Choroid plexus epithelial cell (primary cell): ENCODE results near the gene SCNM1.

Source experiments
- DNase-seq: peaks from one replicate; pipeline ENCODE4 v3.0.0-alpha.2; 2010; ENCODE audit warnings: low read depth
- H3K4me3 ChIP-seq: 2 replicates; pipeline ENCODE4 v1.5.1; 2011; ENCODE audit warnings: low read depth, mild to moderate bottlenecking, control low read depth, low read length, moderate library complexity
- CTCF ChIP-seq: conservative IDR thresholded peaks from 2 replicates; pipeline ENCODE4 v1.5.1; 2011; ENCODE audit warnings: low read depth, mild to moderate bottlenecking, control low read depth, inconsistent platforms, low read length, moderate library complexity

The SCNM1 gene

GRCh38 chr1:151164732-151165280 is 1.1 kb upstream of the SCNM1 start:
- TF ChIP-seq CTCF, result no peak
- peak overlapping the region; percentile 96 for H3K4me3 ChIP-seq
- peak; percentile 17 for DNase-seq

DNA sequence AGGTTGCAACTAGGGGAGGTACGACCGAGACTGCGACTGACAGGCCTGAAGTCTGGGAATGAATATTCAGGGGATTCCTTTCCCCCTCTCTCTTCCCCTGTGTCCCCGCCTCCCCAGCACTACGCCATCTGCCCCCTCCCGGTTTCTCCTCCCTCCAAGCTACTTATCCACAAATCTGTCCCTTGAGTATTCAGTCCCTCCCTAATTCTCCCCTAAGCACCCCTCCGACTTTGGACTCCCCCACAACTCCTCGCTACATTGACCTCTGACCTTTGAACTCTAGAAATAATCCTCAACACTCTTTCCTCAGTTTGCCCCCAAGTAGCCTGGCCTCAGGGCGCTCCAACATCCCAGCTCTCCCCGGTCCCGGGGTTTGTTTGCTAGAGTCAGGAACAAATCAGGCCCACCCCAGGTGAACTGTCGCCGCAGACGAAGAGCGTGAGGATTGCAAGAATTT is 635 bp upstream of the SCNM1 start:
- peak; percentile 60 for DNase-seq
- no peak for TF ChIP-seq CTCF
- H3K4me3 ChIP-seq, result peak overlapping the region; percentile 96

DNA sequence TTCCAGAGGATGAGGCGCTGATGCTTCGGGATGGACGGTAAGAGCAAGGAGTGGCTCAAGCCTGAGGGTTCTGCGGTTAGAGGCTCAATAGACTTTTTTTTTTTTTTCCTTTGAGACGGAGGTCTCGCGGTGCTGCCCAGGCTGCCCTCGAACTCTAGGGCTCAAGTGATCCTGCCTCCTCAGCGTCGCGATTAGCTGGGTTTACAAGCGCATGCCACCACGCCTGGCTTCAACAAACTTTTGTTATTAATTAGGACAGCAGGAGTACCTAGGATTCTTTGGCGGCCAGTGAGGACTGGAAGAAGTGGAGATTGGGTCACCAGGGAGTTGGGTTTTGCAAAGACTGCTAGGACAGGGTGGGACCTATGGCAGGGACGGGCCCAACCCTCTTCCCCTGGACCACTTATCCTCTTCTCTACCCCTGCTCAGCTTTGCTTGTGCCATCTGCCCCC is 587 bp downstream of the SCNM1 start:
- TF ChIP-seq CTCF, result no peak
- peak overlapping the region; percentile 96 for H3K4me3 ChIP-seq
- peak; percentile 79 for DNase-seq

DNA sequence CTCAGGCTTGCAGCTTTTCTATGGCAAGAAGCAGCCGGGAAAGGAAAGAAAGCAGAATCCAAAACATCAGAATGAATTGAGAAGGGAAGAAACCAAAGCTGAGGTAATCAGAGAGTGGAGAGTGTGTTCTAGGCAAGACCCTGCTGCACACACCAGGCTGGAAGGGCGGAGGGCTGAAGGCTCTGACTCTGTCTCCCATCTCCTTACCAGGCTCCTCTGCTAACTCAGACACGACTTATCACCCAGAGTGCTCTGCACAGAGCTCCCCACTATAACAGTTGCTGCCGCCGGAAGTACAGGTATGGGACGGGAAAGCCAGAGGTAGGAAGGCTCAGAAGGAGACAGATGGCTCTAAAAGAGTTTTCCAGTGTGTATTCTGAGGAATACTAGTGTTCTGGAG is 1.2 kb downstream of the SCNM1 start:
- TF ChIP-seq CTCF, result no peak
- H3K4me3 ChIP-seq, result peak overlapping the region; percentile 96
- DNase-seq, result no peak

DNA sequence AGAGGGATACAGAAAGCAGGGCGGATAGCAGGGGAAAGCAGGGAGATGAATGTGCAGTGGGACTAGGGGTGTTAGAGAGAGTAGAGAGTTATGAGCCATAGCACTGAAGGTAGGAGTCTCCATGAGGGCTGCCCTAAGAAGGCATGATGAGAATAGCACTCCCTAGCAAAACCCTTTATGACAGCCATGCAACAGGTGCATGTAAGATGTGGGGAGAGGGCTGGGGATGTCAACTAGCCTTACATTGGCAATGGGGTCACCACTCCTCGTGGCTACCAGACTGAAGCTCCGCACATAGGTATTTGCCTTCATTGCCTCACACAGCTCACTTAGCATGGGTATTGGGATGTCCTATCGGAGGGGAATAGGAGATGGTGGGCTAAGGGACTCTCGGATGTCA is 5.2 kb downstream of the SCNM1 start:
- TF ChIP-seq CTCF, result no peak
- no peak for DNase-seq
- H3K4me3 ChIP-seq, result no peak overlapping the region

DNA sequence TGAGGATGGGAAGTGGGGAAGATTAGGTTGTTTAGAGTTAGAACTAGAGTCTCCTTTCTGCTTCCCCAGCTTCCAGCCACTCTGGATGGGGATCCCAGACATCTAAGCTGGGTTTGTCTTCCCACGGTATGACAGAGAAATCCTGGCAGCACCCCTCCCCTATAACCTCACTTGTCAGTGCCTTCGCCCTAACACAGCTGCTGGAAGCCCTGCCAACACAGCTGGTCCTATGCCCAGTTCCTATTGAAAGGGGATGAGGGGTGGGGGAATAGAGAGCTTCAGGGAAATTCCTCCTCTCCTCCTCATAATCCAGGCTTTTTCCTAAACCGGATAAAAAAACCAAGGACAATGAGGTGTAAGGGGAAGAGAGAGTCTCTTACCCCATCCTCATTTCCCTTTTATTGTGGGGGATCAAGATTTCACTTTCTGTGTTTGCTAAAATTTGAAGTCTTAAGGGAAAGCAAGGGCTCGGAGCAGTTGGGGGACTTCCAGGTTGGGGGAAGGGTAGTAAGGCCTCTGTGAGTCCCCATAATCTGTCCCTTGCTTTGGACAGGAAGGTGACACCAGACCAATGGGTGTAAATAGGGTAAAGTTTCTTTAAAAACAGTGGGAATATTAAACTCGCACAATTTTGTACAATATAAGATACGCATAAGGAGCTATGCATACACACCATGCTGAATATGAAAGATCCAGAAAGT is 9.2 kb downstream of the SCNM1 start:
- no peak for DNase-seq
- H3K4me3 ChIP-seq, result no peak overlapping the region

More for the DNA sequence above, 9.2 kb downstream of the SCNM1 start:
- no peak for TF ChIP-seq CTCF
